GM12878 (cell line): ENCODE data around the gene LRRC41. TPM values are rescaled to one million over a fixed set of nuclear protein-coding genes. Genes with fewer than 3 reads are reported as not detected.

ENCODE experiments used
- CEBPB ChIP-seq, 2 experiments: fragments of 150-350 bp in 1 of 2; IDR thresholded peaks; 2 replicates each; pipeline ENCODE4 v1.6.1; 2012 to 2014; ENCODE audit warnings: low read depth in 2 of 2, low read length in 2 of 2, borderline replicate concordance in 1 of 2, inconsistent platforms in 1 of 2
- CHD1 ChIP-seq: IDR thresholded peaks from 2 replicates; pipeline ENCODE4 v1.6.1; 2012; ENCODE audit warnings: low read depth, low read length, improper control_type of control experiment
- IRF4 ChIP-seq: IDR thresholded peaks from 2 replicates; pipeline ENCODE4 v1.6.1; 2011; ENCODE audit warnings: low read depth, low read length
- KAT2A ChIP-seq: conservative IDR thresholded peaks from 2 replicates; pipeline ENCODE4 v1.6.1; 2011; ENCODE audit warnings: low read depth, low read length; ENCODE audit not compliant: control insufficient read depth
- KDM1A ChIP-seq: fragments of 200-600 bp; sonication (generic); IDR thresholded peaks from 2 replicates; pipeline ENCODE4 v1.6.1; 2016; ENCODE audit warnings: borderline replicate concordance
- KLF5 ChIP-seq: fragments of 450-650 bp; IDR thresholded peaks from 2 replicates; pipeline ENCODE4 v1.6.1; 2014; ENCODE audit warnings: mild to moderate bottlenecking; ENCODE audit not compliant: partially characterized antibody
- MAX ChIP-seq: IDR thresholded peaks from 2 replicates; pipeline ENCODE4 v1.6.1; 2012; ENCODE audit warnings: low read depth, low read length, improper control_type of control experiment
- MTA3 ChIP-seq: IDR thresholded peaks from 2 replicates; pipeline ENCODE4 v1.6.1; 2012; ENCODE audit warnings: low read length, inconsistent platforms, borderline replicate concordance
- NFXL1 ChIP-seq: fragments of 450-650 bp; IDR thresholded peaks from 2 replicates; pipeline ENCODE4 v1.6.1; 2017; ENCODE audit warnings: antibody characterized with exemption, mild to moderate bottlenecking, borderline replicate concordance
- NR2C1 ChIP-seq: fragments of 450-650 bp; IDR thresholded peaks from 2 replicates; pipeline ENCODE4 v1.6.1; 2017; ENCODE audit warnings: antibody characterized with exemption, mild to moderate bottlenecking, moderate library complexity
- NR2F1 ChIP-seq: fragments of 450-650 bp; conservative IDR thresholded peaks from 2 replicates; pipeline ENCODE4 v1.6.1; 2017; ENCODE audit warnings: mild to moderate bottlenecking
- POLR2AphosphoS2 ChIP-seq: IDR thresholded peaks from 2 replicates; pipeline ENCODE4 v1.6.1; 2011; ENCODE audit warnings: low read depth, mild to moderate bottlenecking, low read length, improper control_type of control experiment, moderate library complexity
- POLR2AphosphoS5 ChIP-seq: IDR thresholded peaks from 2 replicates; pipeline ENCODE4 v1.6.1; 2011; ENCODE audit warnings: mild to moderate bottlenecking, low read length, inconsistent platforms
- RAD21 ChIP-seq: IDR thresholded peaks from 2 replicates; pipeline ENCODE4 v1.6.1; 2011; ENCODE audit warnings: mild to moderate bottlenecking, low read depth, low read length, moderate library complexity; ENCODE audit not compliant: insufficient read depth
- RELB ChIP-seq: fragments of 450-650 bp; IDR thresholded peaks from 2 replicates; pipeline ENCODE4 v1.6.1; 2017; ENCODE audit warnings: low read depth, mild to moderate bottlenecking, moderate library complexity
- REST ChIP-seq: IDR thresholded peaks from 2 replicates; pipeline ENCODE4 v1.6.1; 2012; ENCODE audit warnings: mild to moderate bottlenecking, low read depth, low read length
- RUNX3 ChIP-seq: IDR thresholded peaks from 2 replicates; pipeline ENCODE4 v1.6.1; 2012; ENCODE audit warnings: low read length, inconsistent platforms
- SMAD5 ChIP-seq: IDR thresholded peaks from 2 replicates; pipeline ENCODE4 v1.6.1; 2016; ENCODE audit warnings: antibody characterized with exemption, low read depth
- SMC3 ChIP-seq: IDR thresholded peaks from 2 replicates; pipeline ENCODE4 v1.6.1; 2011; ENCODE audit warnings: low read length, improper control_type of control experiment, borderline replicate concordance
- STAT3 ChIP-seq: IDR thresholded peaks from 2 replicates; pipeline ENCODE4 v1.6.1; 2011; ENCODE audit warnings: low read depth, low read length, improper control_type of control experiment
- TAF1 ChIP-seq: IDR thresholded peaks from 2 replicates; pipeline ENCODE4 v1.6.1; 2011; ENCODE audit warnings: mild to moderate bottlenecking, low read depth, low read length, borderline replicate concordance
- WRNIP1 ChIP-seq: IDR thresholded peaks from 2 replicates; pipeline ENCODE4 v1.6.1; 2011; ENCODE audit warnings: low read depth, low read length, improper control_type of control experiment, borderline replicate concordance
- ZNF217 ChIP-seq: fragments of 450-650 bp; IDR thresholded peaks from 2 replicates; pipeline ENCODE4 v1.6.1; 2017; ENCODE audit warnings: antibody characterized with exemption, mild to moderate bottlenecking
- ZNF592 ChIP-seq: fragments of 450-650 bp; IDR thresholded peaks from 2 replicates; pipeline ENCODE4 v1.6.1; 2017; ENCODE audit warnings: mild to moderate bottlenecking, moderate library complexity
- polyA plus RNA-seq, 11 experiments: library from polyadenylated mRNA; depleted of rRNA in 4 of 11; unstranded in 6 of 11; stranded (reverse) in 5 of 11; fragments of >200 nt; fragmentation: Nextera tagmentation in 4 of 11; fragmentation: Illumina TruSeq in 1 of 11; extraction: Ambion mirVana in 4 of 11; extraction: Trizol in 1 of 11; gene quantifications; 1 replicate in 1 of 11; 2 replicates in 10 of 11; pipeline versions ENCODE4 v1.2.1 to v1.2.3, GENCODE V29; 2011 to 2016; ENCODE audit warnings: inconsistent platforms in 2 of 11, missing spikeins in 2 of 11, low read depth in 1 of 11
- total RNA-seq, 4 experiments: library from RNA; depleted of rRNA in 3 of 4; stranded (reverse); fragments of >200 nt in 3 of 4; fragmentation: Illumina TruSeq in 1 of 4; extraction: Trizol in 1 of 4; gene quantifications; 2 replicates each; pipeline versions ENCODE4 v1.2.1 to v1.2.3, GENCODE V29; 2013 to 2021

LRRC41 gene
- total and polyA plus RNA-seq, 10 of the 15 experiments (the other 5 are each of a cell fraction or from before 2014, with no cell fraction given), result 12.0 to 79.9 (median 48.5) TPM

DNA sequence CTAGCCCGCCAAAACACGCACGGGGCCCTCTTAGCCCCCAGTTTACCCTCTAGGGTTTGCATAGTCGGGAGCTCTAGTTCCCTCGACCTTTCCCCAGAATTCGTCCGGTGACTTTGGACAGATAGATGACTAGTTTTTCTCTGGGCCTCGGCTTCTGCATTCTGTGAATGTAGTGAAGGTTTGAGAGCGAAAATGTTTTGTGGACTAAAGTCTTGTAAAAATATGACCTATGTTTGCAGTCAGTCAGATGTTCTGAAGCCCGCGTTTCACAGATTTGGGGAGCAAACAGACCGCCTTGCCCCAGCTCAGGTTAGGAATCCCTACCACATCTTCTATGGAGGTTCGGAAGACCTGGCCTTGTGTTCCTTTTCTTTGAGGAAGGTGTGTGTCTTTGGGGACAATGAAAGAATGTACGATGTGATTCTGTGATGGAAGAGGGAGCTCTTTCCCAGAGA lies 483 bp upstream of the LRRC41 start (continued):
- TF ChIP-seq SMC3, result no peak
- no peak for TF ChIP-seq NR2C1
- TF ChIP-seq TAF1, result no peak
- TF ChIP-seq SMAD5, result no peak
- TF ChIP-seq NFXL1, result no peak
- TF ChIP-seq RUNX3, result no peak
- TF ChIP-seq RAD21, result peak; percentile 12; the same call in 1 of the 2 replicates
- TF ChIP-seq REST, result no peak
- TF ChIP-seq KDM1A, result no peak
- peak; percentile 21; the same call in 1 of the 2 replicates for TF ChIP-seq POLR2AphosphoS2
- TF ChIP-seq KAT2A, result no peak
- TF ChIP-seq RELB, result no peak
- TF ChIP-seq IRF4, result no peak
- no peak for TF ChIP-seq ZNF592
- TF ChIP-seq CEBPB (IDR thresholded peaks at IDR 0.05; ENCODE audit: borderline replicate concordance in 1 of 2, low read depth in 2 of 2, low read length in 2 of 2), result no peak
- TF ChIP-seq MAX, result no peak
- TF ChIP-seq CHD1, result no peak
- no peak for TF ChIP-seq WRNIP1
- TF ChIP-seq ZNF217, result no peak
- no peak for TF ChIP-seq KLF5
- no peak for TF ChIP-seq NR2F1
- TF ChIP-seq MTA3, result peak; percentile 45; the same call in 1 of the 2 replicates
- TF ChIP-seq POLR2AphosphoS5, result no peak
- TF ChIP-seq STAT3, result no peak
